ENCODE data around the gene KRT33B.
A peak's percentile ranks its signal among the peaks of the same experiment; 100 is the strongest.
"Not testable (repeated sequence)": the region's sequence is repeated elsewhere in the genome, so short reads cannot be mapped to it uniquely, and the experiment has no call there.

Gene KRT33B

DNA sequence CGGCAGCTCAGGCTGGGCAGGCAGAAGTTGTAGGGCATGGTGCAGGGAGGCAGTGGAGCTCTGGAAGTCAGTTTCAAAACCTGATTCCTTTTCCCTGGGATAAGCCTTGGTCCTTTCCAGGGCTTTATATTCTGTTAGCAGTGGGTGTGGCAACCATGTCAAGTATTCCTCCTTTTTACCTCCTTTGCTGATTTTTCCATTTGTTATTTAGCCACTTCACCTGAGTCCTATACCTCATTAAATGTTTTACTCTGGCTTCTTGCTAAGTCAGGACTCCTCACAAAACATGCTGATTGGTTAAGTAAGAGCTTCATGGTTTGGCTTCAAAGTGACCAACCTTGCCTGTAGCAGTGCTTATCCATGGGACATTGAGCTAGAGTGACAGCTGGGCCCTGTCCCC lies at the start of gene KRT33B:
TSS of gene KRT33B (minus strand) at position 101 of the 400 bp plus-strand sequence. CDS start at position 38, 63 bp downstream.
- no peak for DNase-seq

DNA sequence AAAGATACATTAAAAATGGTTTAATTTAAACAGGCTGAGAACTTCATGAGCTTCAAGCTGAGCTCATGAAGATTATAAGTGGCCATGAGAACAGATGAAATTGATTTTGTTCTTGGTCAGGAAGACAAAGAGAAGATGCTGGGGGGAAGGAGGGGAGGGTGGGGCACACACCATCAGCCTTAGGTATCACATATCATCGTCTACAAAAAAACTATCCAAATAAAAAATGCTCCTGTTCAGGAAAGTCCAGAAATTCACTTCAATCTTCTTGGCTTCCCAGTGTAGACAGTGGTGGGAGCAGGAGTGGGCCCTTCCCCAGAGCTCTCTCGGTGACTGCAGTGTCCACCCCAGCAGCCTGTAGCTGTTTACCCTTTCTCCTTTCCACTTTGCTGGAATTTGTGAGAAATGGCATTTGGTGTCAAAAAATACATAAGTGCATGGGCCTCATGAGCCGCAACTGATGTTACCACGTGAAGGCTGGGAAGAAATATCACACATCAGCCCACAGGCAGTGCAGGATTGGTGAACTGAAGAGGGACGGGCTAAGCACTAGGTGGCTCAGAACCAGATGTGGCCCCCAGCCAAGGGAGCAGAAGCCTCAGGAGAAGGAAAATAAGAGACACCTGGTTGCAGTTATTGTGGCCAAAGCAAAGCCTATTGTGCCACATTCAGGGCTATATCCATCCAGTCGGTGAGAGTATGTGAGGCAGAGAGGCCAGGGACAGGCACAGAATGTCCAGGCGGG lies 48.7 kb upstream of the KRT33B start:
- DNase-seq, result no peak

DNA sequence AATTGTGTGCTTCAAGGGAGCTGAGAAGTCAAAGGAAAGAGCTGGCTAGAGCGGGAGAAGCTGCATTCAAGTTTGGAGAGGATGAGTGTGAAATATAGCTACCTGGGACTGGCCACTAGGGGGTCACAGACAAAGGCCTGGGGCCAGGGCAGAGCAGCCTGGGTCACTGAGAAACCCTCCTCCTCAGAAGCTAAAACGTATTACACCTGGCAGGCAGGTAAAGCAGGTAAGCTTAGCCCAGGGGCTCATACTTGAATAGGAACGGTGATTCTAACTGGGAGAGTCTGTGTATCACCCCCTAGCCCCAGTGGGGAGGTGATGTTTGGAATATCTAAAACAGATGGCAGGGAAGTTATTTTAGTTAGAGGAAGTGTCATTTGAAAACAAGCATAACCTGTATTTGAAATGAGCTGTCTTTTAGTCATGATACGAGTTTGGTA lies 48.0 kb upstream of the KRT33B start:
- DNase-seq, result peak; percentile 64

DNA sequence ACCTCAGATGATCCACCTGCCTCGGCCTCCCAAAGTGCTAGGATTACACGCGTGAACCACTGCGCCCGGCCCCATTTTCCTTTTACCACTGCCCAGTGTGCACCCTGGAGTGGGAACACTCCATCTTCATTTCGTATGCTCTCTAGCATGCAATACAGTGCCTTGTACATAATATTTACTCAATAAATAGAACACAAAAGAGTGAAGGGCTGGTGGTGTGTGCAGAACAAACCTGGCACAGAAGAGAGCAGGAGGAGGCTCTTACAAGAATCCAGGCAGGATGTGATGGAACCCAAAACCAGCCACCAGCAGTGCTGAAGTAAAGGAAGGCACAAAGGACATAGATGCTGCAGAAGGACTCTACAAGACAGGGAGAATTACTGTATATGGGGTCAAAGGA lies 47.5 kb upstream of the KRT33B start:
- no peak for DNase-seq

DNA sequence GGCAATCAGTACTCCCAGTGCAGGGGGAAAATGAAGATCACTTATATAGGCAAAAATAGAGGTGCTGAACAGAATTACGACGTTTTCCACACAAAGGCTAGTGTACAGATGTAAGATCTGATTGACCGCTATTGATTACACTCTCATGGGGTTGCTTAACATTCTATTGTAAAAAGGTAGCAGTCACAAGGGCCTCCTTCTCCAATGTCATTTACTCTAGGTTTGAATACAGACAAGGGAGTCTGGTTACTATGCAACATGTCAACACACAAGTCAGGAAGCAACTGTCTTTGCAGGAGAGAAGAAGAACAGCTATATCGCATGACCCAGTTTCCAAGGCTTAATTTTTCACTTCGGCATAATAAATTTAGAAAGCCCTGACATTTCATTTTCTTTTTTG lies 46.9 kb upstream of the KRT33B start:
- DNase-seq, result no peak

DNA sequence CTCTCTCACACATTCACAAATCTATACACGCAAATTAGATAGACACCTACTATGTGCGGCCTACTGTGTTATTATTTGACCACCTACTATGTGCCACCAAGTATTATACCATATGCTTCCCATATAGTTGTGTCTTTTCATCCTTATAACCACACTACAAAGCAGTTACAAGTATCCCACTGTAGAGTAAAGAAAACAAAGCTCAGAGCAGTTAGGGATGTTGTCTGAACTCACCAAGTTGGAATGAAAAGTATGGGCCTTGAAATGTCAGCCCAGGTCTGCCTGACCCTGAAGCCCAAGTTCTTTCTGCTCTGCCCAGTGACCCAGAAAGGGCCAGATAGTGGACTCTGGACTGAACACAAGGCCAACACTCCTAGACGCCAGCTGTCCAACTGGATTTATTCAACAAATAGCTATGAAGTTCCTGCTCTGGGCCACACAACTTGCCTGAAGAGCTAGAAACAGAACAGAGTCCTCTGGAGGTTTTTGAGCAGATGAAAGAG lies 46.3 kb upstream of the KRT33B start:
- DNase-seq, result no peak

DNA sequence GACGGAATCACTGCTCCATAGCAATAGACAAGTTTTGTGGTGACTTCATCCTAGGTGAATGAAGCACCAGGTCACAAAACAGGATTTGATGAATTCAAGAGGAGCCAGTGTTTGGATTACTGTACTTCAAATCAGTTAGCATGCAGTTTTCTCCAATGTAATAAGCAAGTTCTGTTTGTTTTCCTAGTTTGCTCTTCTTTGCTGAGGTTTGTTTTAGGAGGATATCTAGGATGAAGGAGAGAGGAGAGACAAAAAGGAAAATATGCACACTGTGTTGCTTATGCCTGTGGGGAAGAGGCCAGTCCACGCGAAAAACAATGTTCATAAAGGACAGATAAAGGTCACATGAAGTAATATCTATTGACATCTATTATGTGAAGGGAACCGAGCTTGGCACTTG lies 45.8 kb upstream of the KRT33B start:
- peak; percentile 33 for DNase-seq

DNA sequence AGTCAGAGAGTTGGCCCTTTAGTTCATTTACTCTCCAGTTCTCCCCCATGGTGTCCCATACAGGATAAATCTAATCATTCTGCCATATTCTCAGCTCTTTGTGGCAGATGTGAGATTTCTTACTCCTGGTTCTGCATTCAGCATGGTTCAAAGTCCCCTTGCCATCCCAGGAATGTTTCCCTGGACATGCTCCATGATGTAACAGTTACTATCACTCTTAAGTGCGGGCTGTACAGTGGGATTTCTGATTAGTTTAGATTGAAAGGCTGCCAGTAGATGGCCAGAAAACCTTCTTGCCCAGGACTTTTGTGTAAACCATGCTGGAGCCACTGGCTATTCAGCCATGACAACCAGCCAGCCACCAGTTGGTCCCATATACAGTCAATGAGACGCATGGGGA lies 44.4 kb upstream of the KRT33B start:
- DNase-seq, result no peak

DNA sequence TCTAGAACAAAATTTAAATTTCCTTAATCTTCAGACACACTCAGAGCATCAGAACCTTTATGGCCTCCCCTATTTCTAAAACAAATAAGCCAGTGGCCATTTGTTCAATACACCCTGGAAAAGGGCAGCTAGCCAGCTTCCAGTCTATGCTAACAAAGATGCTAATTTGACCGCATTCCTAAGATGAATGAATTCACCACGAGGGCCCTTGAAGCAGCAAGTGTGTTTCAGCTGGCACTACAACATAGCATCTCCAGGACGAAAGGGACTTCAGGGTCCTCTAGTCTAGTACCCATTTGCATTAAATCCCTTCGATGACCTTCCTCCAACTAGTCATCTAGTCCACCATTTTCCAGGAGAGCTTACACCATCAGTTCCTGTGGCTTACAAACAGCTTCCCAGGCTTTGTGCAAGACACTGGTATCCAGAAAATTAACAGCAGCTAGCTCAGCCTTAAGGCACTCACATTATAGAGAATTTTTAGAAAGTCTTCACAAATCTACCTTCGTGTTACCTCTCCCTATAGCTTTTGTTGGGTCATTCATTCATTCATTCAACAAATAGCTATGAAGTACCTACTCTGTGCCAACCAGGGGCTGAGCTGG lies 43.8 kb upstream of the KRT33B start:
- DNase-seq, result no peak

DNA sequence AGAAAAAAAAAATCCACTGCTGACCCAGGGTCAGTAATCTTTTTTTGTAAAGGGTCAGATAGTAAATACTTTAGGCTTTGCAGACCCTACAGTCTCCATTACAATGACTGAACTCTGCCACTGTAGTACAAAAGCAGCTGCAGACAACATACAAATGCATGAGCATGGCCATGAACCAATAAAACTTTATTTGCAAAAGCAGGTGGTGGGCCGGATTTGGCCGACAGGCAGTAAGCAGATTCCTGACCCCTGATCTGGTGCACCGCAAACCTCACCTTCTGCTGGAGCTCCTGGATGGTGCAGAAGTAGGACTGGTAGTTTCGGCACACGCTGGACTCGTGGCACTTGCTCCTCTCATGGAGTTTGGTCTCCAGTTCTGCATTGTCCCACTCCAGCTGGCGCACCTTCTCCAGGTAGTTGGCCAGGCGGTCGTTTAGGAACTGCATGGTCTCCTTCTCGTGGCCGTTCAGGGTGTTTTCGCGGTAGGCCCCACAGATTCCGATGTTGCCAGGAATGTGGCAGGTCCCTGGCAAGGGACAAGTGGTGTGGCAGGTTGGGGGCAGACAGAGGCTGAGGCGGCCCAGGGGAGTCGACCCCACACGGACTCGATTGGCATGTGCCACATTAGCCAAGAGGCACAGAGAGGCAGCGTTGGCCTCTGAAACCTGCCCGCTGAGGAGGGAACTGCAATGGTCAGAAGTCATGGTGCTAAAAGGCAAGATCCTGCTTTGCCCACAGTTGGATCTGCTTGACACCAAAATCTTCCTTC lies 41.6 kb upstream of the KRT33B start:
- DNase-seq, result no peak

DNA sequence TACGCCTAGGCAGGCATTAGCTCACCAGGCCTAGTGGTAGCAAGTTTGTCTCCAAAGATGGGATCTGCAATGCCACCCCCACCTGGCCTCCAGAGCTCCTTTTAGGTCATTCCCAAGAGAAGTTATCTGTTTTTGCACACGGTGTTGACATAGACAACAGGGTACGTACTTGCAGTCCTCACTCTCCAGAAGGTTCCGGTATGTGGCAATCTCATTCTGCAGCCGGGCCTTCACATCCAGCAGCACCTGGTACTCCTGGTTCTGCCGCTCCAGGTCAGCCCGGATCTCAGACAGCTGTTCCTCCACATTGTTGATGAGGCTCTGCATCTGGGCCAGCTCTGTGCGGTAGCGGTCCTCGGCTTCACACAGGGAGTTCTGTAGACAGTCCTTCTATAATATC lies 37.6 kb upstream of the KRT33B start:
- DNase-seq, result no peak

DNA sequence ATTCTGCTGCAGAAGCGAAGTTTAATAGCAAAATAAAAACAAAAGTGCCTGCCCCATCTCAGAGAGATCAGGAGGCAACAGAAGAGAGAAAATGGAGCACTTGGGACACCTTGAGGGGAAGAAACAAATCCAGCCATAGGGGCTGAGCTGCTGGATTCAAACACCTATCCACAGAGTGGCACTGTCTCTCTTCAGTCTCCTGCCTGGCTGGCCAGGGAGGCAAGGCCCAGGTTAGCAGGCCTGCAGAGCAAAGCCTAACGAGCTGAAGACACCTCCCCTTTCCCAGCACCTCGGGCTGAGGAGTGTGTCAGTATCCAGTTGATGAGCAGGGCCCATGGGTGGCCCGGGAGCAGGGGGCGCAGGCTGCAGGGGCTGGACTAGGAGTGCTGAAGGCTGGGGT lies 36.6 kb upstream of the KRT33B start:
- no peak for DNase-seq

DNA sequence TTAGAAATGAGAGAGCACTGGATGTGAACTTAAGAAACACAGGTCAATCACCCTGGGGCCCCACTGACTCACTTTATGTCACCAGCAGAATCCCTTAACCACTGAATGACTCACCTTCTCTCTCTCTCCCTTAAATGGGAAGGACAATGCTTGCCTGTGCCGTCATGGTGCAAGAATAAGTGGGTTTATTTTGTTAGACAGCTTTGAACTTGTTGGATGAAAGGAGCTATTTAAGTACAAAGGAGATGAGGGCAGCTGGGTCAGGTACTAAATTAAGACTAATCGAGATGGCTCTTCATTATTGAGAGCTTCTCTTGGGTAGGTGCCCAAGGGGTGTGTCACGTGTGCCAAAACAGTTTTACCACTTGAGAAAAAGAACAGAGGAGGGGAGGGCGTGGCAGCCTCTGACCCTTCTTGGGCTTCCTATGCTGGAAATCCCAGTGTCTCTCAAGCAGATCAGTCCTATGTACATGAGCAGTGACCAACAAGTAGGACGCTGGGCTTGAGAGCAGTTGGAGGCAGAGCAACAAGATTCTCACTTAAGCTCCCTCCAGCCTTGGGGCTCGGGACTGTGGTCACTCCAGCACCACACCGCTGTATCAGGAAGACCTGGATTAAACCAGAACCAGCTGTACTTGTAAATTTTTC lies 34.5 kb upstream of the KRT33B start:
- DNase-seq, result peak; percentile 81

DNA sequence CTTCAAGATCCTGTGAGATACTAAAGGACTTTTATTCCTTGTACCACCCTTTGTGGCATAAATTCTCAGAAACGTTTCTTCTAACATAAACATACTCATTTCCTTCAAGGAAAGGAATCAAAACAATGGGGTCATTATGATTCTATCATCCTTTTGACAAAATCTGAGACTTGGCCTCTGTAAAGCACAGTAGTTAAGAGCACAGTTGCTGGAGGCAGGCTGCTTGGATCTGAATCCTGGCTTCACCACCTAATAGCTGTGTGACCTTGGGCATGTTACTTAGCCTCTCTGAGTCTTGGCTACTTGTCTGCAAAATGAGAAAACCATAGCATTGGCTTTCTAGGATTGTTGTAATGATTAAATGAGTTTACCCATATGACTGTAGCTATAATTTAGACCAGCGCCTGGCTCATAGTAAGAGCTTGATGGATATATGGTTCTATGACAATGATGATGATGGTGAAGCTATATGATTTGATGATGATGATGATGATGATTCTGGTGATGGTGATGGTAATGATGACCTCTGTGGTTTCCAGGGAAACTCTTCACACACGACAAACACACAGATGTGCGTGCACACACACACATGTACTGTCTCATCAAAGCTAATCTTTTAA lies 33.9 kb upstream of the KRT33B start:
- no peak for DNase-seq

DNA sequence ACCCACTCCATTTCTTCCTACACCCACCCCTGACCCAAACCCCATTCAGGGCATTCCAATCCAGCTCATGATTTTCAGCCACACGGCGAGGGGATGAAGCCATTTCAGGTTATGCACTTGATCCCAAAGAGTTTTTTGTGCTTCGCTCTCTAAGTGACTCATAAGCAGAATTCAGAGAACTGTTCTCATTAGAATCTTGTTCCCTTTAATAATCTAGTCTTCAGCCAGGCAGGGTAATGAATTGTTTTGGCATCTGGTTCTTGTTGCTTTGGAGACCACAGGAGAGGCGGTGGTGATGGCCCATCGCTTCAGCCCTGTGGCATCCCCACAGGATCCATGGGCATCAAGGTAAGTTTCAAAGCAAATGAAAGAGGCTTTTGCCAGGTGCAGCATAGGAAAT lies 32.5 kb upstream of the KRT33B start:
- no peak for DNase-seq

DNA sequence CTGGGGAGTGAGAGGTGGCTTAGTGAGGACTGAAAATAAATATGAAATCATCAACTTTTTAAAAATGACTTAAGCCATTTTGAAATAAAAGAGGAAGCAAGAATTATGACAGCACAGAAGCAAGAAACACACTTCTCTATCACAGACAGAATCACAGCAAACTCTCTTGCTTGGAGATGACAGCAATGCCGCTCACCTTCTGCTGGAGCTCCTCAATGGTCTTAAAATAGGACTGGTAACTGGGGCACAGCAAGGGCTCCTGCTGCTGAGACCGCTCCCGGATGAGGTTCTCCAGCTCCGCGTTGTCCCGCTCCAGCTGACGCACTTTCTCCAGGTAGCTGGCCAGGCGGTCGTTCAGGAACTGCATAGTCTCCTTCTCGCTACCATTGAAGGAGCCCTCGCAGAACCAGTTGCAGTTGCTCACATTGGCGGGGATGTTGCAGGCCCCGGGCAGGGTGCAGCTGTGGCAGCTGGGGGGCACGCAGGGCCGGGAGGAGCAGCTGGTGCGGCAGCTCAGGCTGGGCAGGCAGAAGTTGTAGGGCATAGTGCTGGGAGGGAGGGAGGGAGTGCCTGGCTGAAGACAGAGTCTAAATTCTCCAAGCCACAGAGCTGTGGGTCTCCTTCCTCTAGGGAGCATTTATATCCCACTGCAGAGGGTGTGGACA lies 27.5 kb upstream of the KRT33B start, which contains the start of gene KRT31:
TSS of gene KRT31 (minus strand) at position 613 of the 665 bp plus-strand sequence. CDS start at position 544, 69 bp downstream.
- DNase-seq, result no peak

DNA sequence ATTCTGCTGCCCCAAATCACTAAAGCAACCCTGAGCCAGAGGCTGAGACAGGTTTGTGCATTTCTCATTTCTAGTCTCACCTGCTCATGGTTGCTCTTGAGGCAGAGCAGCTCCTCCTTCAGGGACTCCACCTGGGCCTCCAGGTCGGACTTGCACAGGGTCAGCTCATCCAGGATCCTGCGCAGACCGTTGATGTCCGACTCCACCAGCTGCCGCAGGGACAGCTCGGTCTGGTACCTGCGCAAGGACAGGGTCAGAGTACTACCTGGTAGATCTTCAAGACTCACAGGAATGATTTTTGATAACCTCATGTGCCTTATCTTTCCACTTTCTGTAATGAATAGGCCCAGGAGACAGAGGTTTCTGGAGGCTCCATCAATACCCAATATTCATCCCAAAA lies 26.7 kb upstream of the KRT33B start:
- DNase-seq, result no peak

DNA sequence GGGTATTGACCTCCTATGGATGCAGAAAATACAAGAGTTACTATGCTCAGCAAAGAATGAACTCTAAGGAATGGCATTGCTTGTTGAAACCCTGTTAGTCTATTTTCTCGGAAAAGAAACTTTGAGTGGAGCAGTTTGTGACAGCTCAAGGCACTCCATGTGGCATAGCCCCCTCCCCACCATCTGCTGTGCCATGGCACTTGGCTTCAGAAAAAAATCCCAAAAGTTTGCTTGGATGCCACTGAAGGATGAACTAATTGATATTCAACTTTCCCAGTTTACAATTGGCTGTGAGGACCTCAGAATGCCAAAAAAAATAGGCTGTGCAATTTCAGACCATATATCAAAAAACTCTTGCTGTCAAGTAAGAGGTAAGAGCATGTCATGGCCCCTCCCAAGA lies 26.0 kb upstream of the KRT33B start:
- no peak for DNase-seq

DNA sequence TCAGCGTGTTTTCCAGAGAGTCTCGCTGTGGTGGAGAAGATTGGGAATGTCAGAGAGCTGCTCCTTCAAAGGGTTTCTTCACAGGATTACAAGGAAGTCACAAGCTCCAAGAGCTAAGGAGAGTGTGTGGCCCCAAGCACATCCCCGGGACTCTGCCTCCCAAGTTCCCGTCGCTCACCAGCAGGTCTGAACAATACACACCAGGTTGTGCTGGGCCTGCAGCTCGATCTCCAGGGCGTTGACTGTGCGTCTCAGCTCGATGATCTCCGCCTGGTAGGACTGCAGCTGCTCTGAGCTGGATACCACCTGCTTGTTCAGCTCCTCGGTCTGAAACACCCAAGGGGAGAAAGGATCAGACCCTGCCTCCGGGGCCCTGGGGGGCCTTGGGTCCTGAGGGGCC lies 25.4 kb upstream of the KRT33B start:
- DNase-seq, result not testable (repeated sequence)

DNA sequence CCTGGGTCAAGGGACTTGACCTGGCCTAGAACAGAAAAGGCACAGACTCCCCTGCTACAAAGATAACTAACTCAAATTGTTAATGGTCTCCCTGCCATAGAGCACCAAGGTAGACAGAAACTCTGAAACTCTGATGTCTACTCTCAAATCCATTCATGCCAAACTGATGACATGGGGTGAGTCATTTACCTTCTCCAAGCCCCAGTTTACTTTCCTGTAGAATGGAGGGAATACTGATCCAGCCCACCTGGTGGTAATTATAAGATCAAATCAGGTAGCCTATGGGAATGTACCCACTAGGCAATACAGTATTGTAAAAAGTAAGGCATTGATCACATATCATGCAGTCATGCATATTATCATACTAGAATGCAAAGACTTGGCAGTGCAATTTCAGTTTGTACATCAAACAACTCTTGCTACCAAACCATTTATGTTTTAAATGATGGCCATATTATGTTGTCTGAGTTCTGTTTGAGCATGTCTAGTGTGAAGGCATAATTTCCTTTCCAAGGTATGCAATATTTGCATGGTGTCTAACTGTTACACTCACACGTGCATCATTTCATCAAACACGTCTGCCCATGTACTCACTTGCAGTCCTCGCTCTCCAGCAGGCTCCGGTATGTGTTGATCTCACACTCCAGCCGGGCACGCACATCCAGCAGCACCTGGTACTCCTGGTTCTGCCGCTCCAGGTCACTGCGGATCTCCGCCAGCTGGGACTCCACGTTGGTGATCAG lies 24.8 kb upstream of the KRT33B start:
- DNase-seq, result no peak

DNA sequence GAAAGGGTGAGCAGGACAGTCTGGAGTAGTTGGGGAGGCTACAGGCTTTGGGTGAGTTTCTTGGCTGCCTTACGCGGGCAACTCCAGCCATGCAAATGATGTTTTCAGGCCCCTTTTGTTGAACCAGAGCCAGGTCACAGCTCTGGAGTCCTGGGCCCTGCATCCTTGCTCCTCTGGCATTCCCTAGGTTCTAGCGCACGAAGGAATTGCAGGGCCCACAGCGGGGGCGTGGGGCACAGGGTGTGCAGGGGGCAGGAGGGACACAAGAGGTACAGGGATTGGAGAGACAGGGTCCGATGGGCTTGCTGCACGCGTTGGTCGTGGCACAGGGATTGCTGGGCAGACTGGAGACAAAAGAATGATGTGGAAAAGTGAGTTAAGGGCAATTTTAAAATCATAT lies 24.2 kb upstream of the KRT33B start:
- DNase-seq, result no peak

Measured in NCI-H510A treated with DMSO at 0.1 percent for 48 hours (cell line).